Retinal pigment epithelial cell (primary cell): ENCODE results near the gene FGD2.

Experiments used
- DNase-seq: peaks from one replicate; pipeline ENCODE4 v3.0.0-alpha.2; 2010; ENCODE audit warnings: low read depth
- H3K4me3 ChIP-seq: 2 replicates; pipeline ENCODE4 v1.5.1; 2011; ENCODE audit warnings: mild to moderate bottlenecking, low read length, control low read depth, moderate library complexity
- TF ChIP-seq, protein P1 (sequence below): conservative IDR thresholded peaks from 2 replicates; pipeline ENCODE4 v1.5.1; 2011; ENCODE audit warnings: low read depth, low read length, control low read depth, inconsistent platforms

FGD2 gene, protein sequence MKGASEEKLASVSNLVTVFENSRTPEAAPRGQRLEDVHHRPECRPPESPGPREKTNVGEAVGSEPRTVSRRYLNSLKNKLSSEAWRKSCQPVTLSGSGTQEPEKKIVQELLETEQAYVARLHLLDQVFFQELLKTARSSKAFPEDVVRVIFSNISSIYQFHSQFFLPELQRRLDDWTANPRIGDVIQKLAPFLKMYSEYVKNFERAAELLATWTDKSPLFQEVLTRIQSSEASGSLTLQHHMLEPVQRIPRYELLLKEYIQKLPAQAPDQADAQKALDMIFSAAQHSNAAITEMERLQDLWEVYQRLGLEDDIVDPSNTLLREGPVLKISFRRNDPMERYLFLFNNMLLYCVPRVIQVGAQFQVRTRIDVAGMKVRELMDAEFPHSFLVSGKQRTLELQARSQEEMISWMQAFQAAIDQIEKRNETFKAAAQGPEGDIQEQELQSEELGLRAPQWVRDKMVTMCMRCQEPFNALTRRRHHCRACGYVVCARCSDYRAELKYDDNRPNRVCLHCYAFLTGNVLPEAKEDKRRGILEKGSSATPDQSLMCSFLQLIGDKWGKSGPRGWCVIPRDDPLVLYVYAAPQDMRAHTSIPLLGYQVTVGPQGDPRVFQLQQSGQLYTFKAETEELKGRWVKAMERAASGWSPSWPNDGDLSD

DNA sequence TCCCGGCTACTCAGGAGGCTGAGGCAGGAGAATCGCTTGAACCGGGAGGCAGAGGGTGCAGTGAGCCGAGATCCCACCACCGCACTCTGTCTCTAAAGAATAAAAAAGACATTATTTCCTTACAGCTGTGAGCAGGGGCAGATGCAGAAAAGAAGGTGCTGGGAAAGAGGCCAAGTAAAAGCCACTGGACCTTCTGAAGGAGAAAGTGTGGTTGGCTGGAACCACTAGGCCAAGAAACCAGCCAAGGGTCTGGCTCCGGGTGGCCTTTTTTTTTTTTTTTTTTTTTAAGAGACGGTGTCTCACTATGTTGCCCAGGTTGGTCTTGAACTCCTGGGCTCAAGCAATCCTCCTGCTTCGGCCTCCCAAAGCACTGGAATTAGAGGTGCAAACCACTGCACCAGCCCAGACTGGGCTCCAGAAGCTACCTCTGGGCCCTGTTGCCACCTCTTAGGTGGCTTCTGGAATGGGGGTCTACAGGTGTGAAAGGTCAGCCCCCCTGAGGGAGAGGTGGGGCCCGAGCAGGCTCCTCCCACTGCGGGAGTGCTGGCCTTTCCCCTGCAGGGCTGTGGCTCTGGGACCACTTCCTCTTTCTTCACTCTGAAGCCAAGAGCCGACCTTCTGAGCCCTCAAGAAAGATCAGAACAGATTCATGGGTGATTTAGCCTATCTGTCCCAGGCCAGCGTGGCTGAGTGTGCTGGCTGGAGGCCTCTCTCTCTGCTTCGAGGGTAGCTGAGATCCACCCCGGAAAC, at the start of gene FGD2:
TSS of gene FGD2 (plus strand) at position 595 of the 750 bp plus-strand sequence. CDS start 163 bp downstream, outside the sequence.
- no peak for DNase-seq
- no peak within 1 kb of the TSS for H3K4me3 ChIP-seq
- TF ChIP-seq, protein P1, sequence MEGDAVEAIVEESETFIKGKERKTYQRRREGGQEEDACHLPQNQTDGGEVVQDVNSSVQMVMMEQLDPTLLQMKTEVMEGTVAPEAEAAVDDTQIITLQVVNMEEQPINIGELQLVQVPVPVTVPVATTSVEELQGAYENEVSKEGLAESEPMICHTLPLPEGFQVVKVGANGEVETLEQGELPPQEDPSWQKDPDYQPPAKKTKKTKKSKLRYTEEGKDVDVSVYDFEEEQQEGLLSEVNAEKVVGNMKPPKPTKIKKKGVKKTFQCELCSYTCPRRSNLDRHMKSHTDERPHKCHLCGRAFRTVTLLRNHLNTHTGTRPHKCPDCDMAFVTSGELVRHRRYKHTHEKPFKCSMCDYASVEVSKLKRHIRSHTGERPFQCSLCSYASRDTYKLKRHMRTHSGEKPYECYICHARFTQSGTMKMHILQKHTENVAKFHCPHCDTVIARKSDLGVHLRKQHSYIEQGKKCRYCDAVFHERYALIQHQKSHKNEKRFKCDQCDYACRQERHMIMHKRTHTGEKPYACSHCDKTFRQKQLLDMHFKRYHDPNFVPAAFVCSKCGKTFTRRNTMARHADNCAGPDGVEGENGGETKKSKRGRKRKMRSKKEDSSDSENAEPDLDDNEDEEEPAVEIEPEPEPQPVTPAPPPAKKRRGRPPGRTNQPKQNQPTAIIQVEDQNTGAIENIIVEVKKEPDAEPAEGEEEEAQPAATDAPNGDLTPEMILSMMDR, result no peak

DNA sequence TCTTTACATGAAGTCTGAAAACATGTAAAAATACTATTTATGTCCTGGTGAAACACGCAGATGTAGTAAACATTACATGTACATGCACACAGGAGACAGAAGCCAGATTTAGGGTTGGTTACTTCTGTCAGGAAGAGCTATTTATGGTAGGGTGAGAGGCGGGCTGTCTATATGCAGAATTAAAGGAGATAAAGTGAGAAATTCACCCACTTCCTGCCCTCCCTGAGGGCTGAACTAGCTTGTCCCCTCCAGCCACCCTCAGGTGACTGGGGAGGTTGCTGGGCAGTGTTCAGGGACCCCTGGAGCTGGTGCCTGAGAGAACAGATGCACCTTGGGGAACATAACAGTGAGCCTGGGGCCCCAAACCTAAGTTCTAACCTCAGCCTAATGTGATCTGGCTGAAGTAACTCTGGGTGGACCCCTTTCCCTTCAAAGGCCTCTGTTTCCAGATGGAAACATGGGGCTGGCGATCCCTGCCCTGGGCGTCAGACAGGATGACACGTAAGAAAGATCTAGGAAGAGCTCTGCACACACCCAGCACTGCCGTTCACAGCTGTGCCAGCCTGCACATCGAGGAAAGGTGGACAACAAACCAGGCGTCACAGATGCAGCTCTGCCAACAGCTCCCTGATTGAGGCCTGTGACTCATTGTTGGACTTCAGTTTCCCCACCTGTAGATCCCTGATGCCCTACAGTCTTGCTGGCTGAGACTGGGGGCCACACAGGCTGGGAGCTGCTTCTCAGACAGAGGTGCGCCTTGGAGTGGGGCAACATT, 49.6 kb upstream of the FGD2 start:
- no peak overlapping the region for H3K4me3 ChIP-seq

DNA sequence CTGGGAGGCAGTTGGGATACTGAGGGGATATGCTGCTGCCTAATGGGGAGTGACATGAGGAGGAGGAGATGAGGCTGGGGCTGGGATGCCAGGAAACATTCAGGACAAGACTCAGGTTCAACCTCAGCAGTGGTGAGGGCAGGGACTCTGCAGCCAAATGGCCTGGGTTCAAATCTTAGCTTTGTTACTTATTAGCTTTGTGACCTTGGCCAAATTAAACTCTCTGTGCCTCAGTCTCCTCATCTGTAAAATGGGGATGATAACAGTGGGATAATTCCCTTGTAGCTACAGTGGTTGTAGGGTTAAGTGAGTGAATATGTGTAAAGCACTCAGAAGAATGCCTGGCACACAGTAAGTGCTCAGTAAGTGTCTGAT, 49.0 kb upstream of the FGD2 start:
- no peak overlapping the region for H3K4me3 ChIP-seq
- DNase-seq, result no peak
- TF ChIP-seq, protein P1, result no peak

More for the DNA sequence above, 49.6 kb upstream of the FGD2 start:
- TF ChIP-seq, protein P1, result no peak
- DNase-seq, result no peak

- DNase-seq, result no peak
- H3K4me3 ChIP-seq, result no peak overlapping the region
- TF ChIP-seq, protein P1, result no peak
Measured at GRCh38 chr6:36957773-36958271, 47.6 kb upstream of the FGD2 start.

DNA sequence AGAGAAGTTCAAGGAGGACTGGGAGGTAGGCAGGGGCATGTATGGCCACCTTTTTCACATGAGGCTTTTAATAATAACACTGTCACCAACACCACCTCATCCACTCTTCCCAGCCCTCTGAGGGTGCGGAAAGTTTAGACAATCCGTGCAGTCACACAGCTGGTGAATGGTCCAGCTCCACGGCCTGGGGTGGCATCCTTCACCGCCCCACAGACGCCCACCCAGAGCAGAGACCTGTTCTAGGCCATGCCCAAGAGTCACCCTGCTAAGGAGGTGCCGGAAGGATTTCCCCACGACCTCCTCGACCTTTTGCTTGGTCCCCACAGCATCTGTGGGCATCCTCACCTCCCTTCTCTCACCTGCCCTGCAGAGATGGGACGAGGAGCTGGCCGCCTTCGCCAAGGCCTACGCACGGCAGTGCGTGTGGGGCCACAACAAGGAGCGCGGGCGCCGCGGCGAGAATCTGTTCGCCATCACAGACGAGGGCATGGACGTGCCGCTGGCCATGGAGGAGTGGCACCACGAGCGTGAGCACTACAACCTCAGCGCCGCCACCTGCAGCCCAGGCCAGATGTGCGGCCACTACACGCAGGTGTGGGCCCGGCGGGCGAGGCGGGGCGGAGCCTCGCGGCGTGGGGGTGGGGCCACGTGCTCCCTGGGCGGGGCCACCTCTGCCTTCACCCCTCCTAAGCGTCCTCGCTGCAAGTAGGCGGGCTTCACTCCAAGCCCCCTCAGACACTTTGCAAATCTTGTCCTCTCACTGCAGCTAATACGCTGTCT, 46.5 kb upstream of the FGD2 start:
- no peak overlapping the region for H3K4me3 ChIP-seq
- no peak for DNase-seq
- TF ChIP-seq, protein P1, result no peak
